ENCODE results near the gene NUDT16. TPM values are rescaled to one million over a fixed set of nuclear protein-coding genes. Genes with fewer than 3 reads are reported as not detected.

NUDT16 gene
- total RNA-seq, 2 experiments from 2014 or later = 7.6 to 8.4 TPM

- ChIA-PET POLR2A (no interaction called here), CTCF (no interaction called here)
Observed at GRCh38 chr3:131432441-131432840, 50.9 kb downstream of the NUDT16 start.

- CTCF ChIA-PET = no interaction called here
- POLR2A ChIA-PET = no interaction called here
Observed at GRCh38 chr3:131435000-131435399, 53.4 kb downstream of the NUDT16 start.

Other genes with a start within 250 kb of the NUDT16 start
- gene MRPL3, start 121.2 kb downstream of the NUDT16 start, total RNA-seq = 100 to 1,000 TPM; 210 to 218 TPM

Measured in activated CD8-positive, alpha-beta memory T cell treated with anti-CD3 and anti-CD28 coated beads for 36 hours (primary cell).